Esophagus squamous epithelium (tissue), 4 donors: Measurements from ENCODE around the gene RNF125.

Experiments used
- CTCF ChIP-seq, 6 experiments: fragments of 450-650 bp in 4 of 6; fragments of 200-600 bp in 2 of 6; sonication (generic) in 2 of 6; IDR thresholded peaks; one replicate each; pipeline ENCODE4 v1.5.1; 2016 to 2019; ENCODE audit warnings: antibody characterized with exemption in 6 of 6, mild to moderate bottlenecking in 4 of 6, moderate library complexity in 4 of 6
- POLR2A ChIP-seq, 4 donors: fragments of 450-650 bp; IDR thresholded peaks; one replicate each; pipeline ENCODE4 v1.6.1; 2017; ENCODE audit warnings: antibody characterized with exemption in 4 of 4, mild to moderate bottlenecking in 4 of 4, moderate library complexity in 3 of 4

- TF ChIP-seq CTCF (IDR thresholded peaks at IDR 0.05) (no peak), POLR2A (IDR thresholded peaks at IDR 0.05) (no peak)
Measured at GRCh38 chr18:32026491-32027086, 8.0 kb downstream of the RNF125 start.
